ENCODE measurements around the gene DNAH12. TPM values are rescaled to one million over a fixed set of nuclear protein-coding genes. Genes with fewer than 3 reads are reported as not detected.
A peak's percentile ranks its signal among the peaks of the same experiment; 100 is the strongest.

The DNAH12 gene
- total and polyA plus RNA-seq, 2 of the 4 experiments (the other 2 are of a cell fraction) = under 0.01 to 0.02 TPM

GRCh38 chr3:57583544-57583943 is 39.4 kb upstream of the DNAH12 start:
- TF ChIP-seq USF2 (IDR thresholded peaks at IDR 0.05; ENCODE audit: low read depth, low read length) = no peak
- Histone ChIP-seq H4K5ac (ENCODE audit: low read depth, low read length) (no peak overlapping the region), H4K8ac (ENCODE audit: low read depth in 2 of 2, low read length in 2 of 2) (no peak overlapping the region), H3K4me1 (ENCODE audit: control insufficient read depth, insufficient read depth, low read length) (peaks cover 4% of the 10 kb centered on the region), H3K4me3 (ENCODE audit: insufficient read depth, low read depth, low read length) (no peak overlapping the region), H2AK5ac (ENCODE audit: low read depth, low read length) (no peak overlapping the region), H3K4me2 (ENCODE audit: low read depth, low read length) (no peak overlapping the region), H3K9ac (ENCODE audit: low read depth, low read length) (no peak overlapping the region), H2BK5ac (ENCODE audit: low read depth, low read length, poor library complexity, severe bottlenecking) (no peak overlapping the region), H3K79me1 (ENCODE audit: low read depth in 1 of 2, low read length in 2 of 2) (peaks cover 3 to 29% of the 10 kb centered on the region in 2 experiments; a peak in 3 of 4 replicates), H3K18ac (ENCODE audit: low read depth, low read length) (no peak overlapping the region), H2AK9ac (replicated peaks; ENCODE audit: low read depth, low read length, poor library complexity) (no peak overlapping the region), H3K14ac (replicated peaks; ENCODE audit: low read depth, low read length) (no peak overlapping the region), H2AFZ (replicated peaks; ENCODE audit: low read length, poor library complexity) (no peak overlapping the region), H3K27me3 (ENCODE audit: control insufficient read depth, insufficient read depth, low read length) (no peaks in the 10 kb centered on the region), H3K9me3 (ENCODE audit: control insufficient read depth, insufficient read depth, low read length) (no peaks in the 10 kb centered on the region), H2BK15ac (ENCODE audit: low read depth, low read length) (no peak overlapping the region), H3K23ac (ENCODE audit: low read depth, low read length) (0 out of 2 replicates have a peak overlapping the region, but pooled peaks have one; percentile 65), H3K36me3 (ENCODE audit: control insufficient read depth, insufficient read depth, low read length) (peaks cover 32% of the 10 kb centered on the region), H3K56ac (ENCODE audit: extremely low read depth, insufficient read depth, low read length) (no peak overlapping the region), H3K27ac (ENCODE audit: insufficient read depth, low read length) (no peak overlapping the region), H4K91ac (ENCODE audit: insufficient read depth, low read depth, low read length) (no peak overlapping the region), H4K20me1 (ENCODE audit: insufficient read depth, low read length) (peaks cover 98% of the 10 kb centered on the region), H2BK20ac (ENCODE audit: low read depth, low read length) (no peak overlapping the region), H3K9me1 (ENCODE audit: insufficient read depth, low read length) (peaks cover 5% of the 10 kb centered on the region; the same call in 1 of the 2 replicates), H2BK120ac (ENCODE audit: low read depth, low read length) (no peak overlapping the region), H3K4ac (ENCODE audit: low read depth, low read length) (no peak overlapping the region)
- WGBS, 2 experiments (ENCODE audit: extremely low coverage in 2 of 2, insufficient read length in 1 of 2) = no CpG with 5 or more reads among the region's 2 CpGs
- BruUV-seq (replicated peaks) = no TSS peak
- ATAC-seq (ENCODE audit: low read depth) = no peak
- dilution Hi-C loops (cut with HindIII; ENCODE audit: low sequenced_read_pairs, unreplicated experiment) = no loop called here
- ChIA-PET POLR2A (ENCODE audit: unreplicated experiment) (no interaction called here), CTCF (no interaction called here)
- DNase-seq = no peak
- in situ Hi-C loops (cut with MboI; ENCODE audit: low sequenced_read_pairs) = no loop called here
- intact Hi-C loops (cut with micrococcal nuclease) = no loop called here

All from IMR-90 (cell line).